WTC11 (cell line): ENCODE measurements around the gene BACH2. TPM values are rescaled to one million over a fixed set of nuclear protein-coding genes. Genes with fewer than 3 reads are reported as not detected.

ENCODE experiments used
- ATAC-seq: fragments of 200-7000 bp; cut with Tn5 transposase; 2 replicates; pipeline ENCODE4 v1.10.0; 2021; ENCODE audit warnings: mild to moderate bottlenecking, moderate library complexity
- CTCF ChIA-PET: fragments of 300-600 bp; sonication (Branson Sonifier 250); formaldehyde crosslinking; loops from one replicate; lab custom pipeline; 2021; ENCODE audit warnings: antibody characterized with exemption; lab: Charles Lee
- POLR2A ChIA-PET: fragments of 350-600 bp; sonication (Branson Sonifier 250); formaldehyde crosslinking; loops from one replicate; lab custom pipeline; 2021; ENCODE audit warnings: antibody characterized with exemption; lab: Charles Lee
- DNase-seq: peaks from one replicate; pipeline ENCODE4 v3.0.0; 2021; ENCODE audit warnings: low spot score
- H3K27ac Mint-ChIP-seq: 2 replicates; pipeline ENCODE4 v1.8.0; 2021; ENCODE audit warnings: mixed read lengths
- H3K27me3 Mint-ChIP-seq: 2 replicates; pipeline ENCODE4 v1.8.0; 2021; ENCODE audit warnings: low read depth, mild to moderate bottlenecking, moderate library complexity, mixed read lengths
- H3K36me3 Mint-ChIP-seq: 2 replicates; pipeline ENCODE4 v1.8.0; 2021; ENCODE audit warnings: mixed read lengths
- H3K4me1 Mint-ChIP-seq: 2 replicates; pipeline ENCODE4 v1.8.0; 2022; ENCODE audit warnings: mixed read lengths
- H3K4me3 Mint-ChIP-seq: 2 replicates; pipeline ENCODE4 v1.8.0; 2021; ENCODE audit warnings: mild to moderate bottlenecking, moderate library complexity, mixed read lengths
- H3K9me3 Mint-ChIP-seq: 2 replicates; pipeline ENCODE4 v1.8.0; 2021; ENCODE audit warnings: mixed read lengths
- ATF1 ChIP-seq: sonication (generic); formaldehyde crosslinking; IDR thresholded peaks from 2 replicates; pipeline ENCODE4 v1.8.1; 2023; ENCODE audit warnings: mild to moderate bottlenecking, moderate library complexity, missing genetic modification reagents
- CBFB ChIP-seq: sonication (generic); formaldehyde crosslinking; IDR thresholded peaks from 2 replicates; pipeline ENCODE4 v1.8.1; 2022; ENCODE audit warnings: mild to moderate bottlenecking, low read depth, missing genetic modification reagents
- CREB1 ChIP-seq: sonication (generic); formaldehyde crosslinking; IDR thresholded peaks from 2 replicates; pipeline ENCODE4 v1.8.0; 2023; ENCODE audit warnings: mild to moderate bottlenecking, missing genetic modification reagents
- CTCF ChIP-seq: fragments of 200-600 bp; IDR thresholded peaks from 2 replicates; pipeline ENCODE4 v1.8.0; 2022; ENCODE audit warnings: antibody characterized with exemption
- ESRRA ChIP-seq: sonication (generic); formaldehyde crosslinking; IDR thresholded peaks from 2 replicates; pipeline ENCODE4 v1.8.1; 2022; ENCODE audit warnings: mild to moderate bottlenecking, missing genetic modification reagents, borderline replicate concordance
- ETV6 ChIP-seq: sonication (generic); formaldehyde crosslinking; IDR thresholded peaks from 2 replicates; pipeline ENCODE4 v1.8.1; 2022; ENCODE audit warnings: mild to moderate bottlenecking, missing genetic modification reagents
- GRHL2 ChIP-seq: fragments of 250-450 bp; sonication (Bioruptor Pico); IDR thresholded peaks from 2 replicates; pipeline ENCODE4 v1.8.0; 2022; ENCODE audit warnings: mild to moderate bottlenecking, moderate library complexity; ENCODE audit not compliant: insufficient replicate concordance, severe bottlenecking
- MXD4 ChIP-seq: fragments of 250-450 bp; sonication (Bioruptor Pico); IDR thresholded peaks from 2 replicates; pipeline ENCODE4 v1.8.0; 2021; ENCODE audit warnings: mild to moderate bottlenecking, moderate library complexity, borderline replicate concordance
- NFATC4 ChIP-seq: fragments of 250-450 bp; sonication (Bioruptor Pico); IDR thresholded peaks from 2 replicates; pipeline ENCODE4 v1.9.0; 2021; ENCODE audit warnings: mild to moderate bottlenecking
- RELA ChIP-seq: sonication (generic); formaldehyde crosslinking; IDR thresholded peaks from 2 replicates; pipeline ENCODE4 v1.8.1; 2022; ENCODE audit warnings: missing genetic modification reagents, mild to moderate bottlenecking, borderline replicate concordance
- SMAD3 ChIP-seq: sonication (generic); formaldehyde crosslinking; IDR thresholded peaks from 2 replicates; pipeline ENCODE4 v1.8.0; 2022; ENCODE audit warnings: missing genetic modification reagents, mild to moderate bottlenecking, borderline replicate concordance
- SOX15 ChIP-seq: fragments of 250-450 bp; sonication (Bioruptor Pico); IDR thresholded peaks from 2 replicates; pipeline ENCODE4 v1.9.0; 2021; ENCODE audit warnings: mild to moderate bottlenecking
- TCF7 ChIP-seq: sonication (generic); formaldehyde crosslinking; IDR thresholded peaks from 2 replicates; pipeline ENCODE4 v1.8.0; 2022; ENCODE audit warnings: mild to moderate bottlenecking, low read depth, missing genetic modification reagents, moderate library complexity
- USF1 ChIP-seq: sonication (generic); formaldehyde crosslinking; IDR thresholded peaks from 2 replicates; pipeline ENCODE4 v1.8.0; 2022; ENCODE audit warnings: mild to moderate bottlenecking, missing genetic modification reagents
- ZBTB21 ChIP-seq: sonication (generic); formaldehyde crosslinking; IDR thresholded peaks from 2 replicates; pipeline ENCODE4 v1.8.1; 2023; ENCODE audit warnings: mild to moderate bottlenecking, missing genetic modification reagents, borderline replicate concordance
- ZBTB43 ChIP-seq: sonication (generic); formaldehyde crosslinking; IDR thresholded peaks from 2 replicates; pipeline ENCODE4 v1.8.1; 2023; ENCODE audit warnings: mild to moderate bottlenecking, missing genetic modification reagents
- ZNF263 ChIP-seq: sonication (generic); formaldehyde crosslinking; IDR thresholded peaks from 2 replicates; pipeline ENCODE4 v1.8.1; 2022; ENCODE audit warnings: low read depth, mild to moderate bottlenecking, moderate library complexity, missing genetic modification reagents
- ZNF423 ChIP-seq: fragments of 250-450 bp; sonication (Bioruptor Pico); IDR thresholded peaks from 2 replicates; pipeline ENCODE4 v2.1.2; 2022; ENCODE audit warnings: mild to moderate bottlenecking, moderate library complexity
- total RNA-seq: library from RNA; stranded (reverse); gene quantifications from 3 replicates; pipeline ENCODE4 v1.2.3, GENCODE V29; 2021
- TF ChIP-seq, protein P1 (sequence below): sonication (generic); formaldehyde crosslinking; IDR thresholded peaks from 2 replicates; pipeline ENCODE4 v1.8.0; 2022; ENCODE audit warnings: mild to moderate bottlenecking, missing genetic modification reagents
- TF ChIP-seq, protein P2 (sequence below): sonication (generic); formaldehyde crosslinking; IDR thresholded peaks from 2 replicates; pipeline ENCODE4 v1.8.1; 2023; ENCODE audit warnings: mild to moderate bottlenecking, missing genetic modification reagents, moderate library complexity
- TF ChIP-seq, protein P3 (sequence below): sonication (generic); formaldehyde crosslinking; IDR thresholded peaks from 2 replicates; pipeline ENCODE4 v1.8.1; 2023; ENCODE audit warnings: mild to moderate bottlenecking, missing genetic modification reagents, moderate library complexity

The BACH2 gene
- total RNA-seq, 1 experiment from 2014 or later = 5.9 TPM

DNA sequence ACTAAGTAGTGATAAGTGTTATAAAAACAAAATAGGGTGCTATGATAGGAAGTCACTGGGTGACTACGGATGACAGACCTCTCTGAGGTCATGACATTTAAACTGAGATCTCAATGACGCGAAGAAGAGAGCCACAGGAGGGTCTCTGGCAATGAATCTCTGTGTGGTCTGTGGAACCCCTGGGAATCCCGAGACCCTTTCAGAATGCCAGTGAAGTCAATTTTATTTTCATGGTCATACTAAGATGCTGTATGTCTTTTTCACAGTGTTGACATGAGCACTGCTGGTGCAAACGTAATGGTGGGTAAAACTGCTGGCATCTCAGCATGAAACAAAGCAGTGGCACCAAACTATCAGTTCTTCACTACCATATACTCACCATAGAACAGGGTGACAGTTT lies 247.3 kb downstream of the BACH2 start (continued):
- TF ChIP-seq USF1 (CRISPR knock-in tag) = no peak
- no peak for TF ChIP-seq ATF1 (CRISPR knock-in tag)
- no peak for TF ChIP-seq CBFB
- no peak for TF ChIP-seq SMAD3 (CRISPR knock-in tag)
- TF ChIP-seq, protein P1, sequence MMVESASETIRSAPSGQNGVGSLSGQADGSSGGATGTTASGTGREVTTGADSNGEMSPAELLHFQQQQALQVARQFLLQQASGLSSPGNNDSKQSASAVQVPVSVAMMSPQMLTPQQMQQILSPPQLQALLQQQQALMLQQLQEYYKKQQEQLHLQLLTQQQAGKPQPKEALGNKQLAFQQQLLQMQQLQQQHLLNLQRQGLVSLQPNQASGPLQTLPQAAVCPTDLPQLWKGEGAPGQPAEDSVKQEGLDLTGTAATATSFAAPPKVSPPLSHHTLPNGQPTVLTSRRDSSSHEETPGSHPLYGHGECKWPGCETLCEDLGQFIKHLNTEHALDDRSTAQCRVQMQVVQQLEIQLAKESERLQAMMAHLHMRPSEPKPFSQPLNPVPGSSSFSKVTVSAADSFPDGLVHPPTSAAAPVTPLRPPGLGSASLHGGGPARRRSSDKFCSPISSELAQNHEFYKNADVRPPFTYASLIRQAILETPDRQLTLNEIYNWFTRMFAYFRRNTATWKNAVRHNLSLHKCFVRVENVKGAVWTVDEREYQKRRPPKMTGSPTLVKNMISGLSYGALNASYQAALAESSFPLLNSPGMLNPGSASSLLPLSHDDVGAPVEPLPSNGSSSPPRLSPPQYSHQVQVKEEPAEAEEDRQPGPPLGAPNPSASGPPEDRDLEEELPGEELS (CRISPR knock-in tag) = no peak
- no peak for TF ChIP-seq ZNF263
- no peak for TF ChIP-seq ZBTB21
- no peak for TF ChIP-seq GRHL2 (CRISPR knock-in tag)
- TF ChIP-seq TCF7 (CRISPR knock-in tag) = no peak

GRCh38 chr6:90048206-90048967 lies 248.3 kb downstream of the BACH2 start:
- TF ChIP-seq ZNF423 (CRISPR knock-in tag) = no peak
- no peak for TF ChIP-seq CTCF
- TF ChIP-seq ZBTB43 = no peak
- no peak for TF ChIP-seq ZBTB21
- TF ChIP-seq, protein P2, sequence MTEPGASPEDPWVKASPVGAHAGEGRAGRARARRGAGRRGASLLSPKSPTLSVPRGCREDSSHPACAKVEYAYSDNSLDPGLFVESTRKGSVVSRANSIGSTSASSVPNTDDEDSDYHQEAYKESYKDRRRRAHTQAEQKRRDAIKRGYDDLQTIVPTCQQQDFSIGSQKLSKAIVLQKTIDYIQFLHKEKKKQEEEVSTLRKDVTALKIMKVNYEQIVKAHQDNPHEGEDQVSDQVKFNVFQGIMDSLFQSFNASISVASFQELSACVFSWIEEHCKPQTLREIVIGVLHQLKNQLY (CRISPR knock-in tag) = no peak
- no peak for TF ChIP-seq RELA
- no peak for TF ChIP-seq USF1 (CRISPR knock-in tag)
- no peak for TF ChIP-seq TCF7 (CRISPR knock-in tag)
- TF ChIP-seq CREB1 = no peak
- no peak for TF ChIP-seq ETV6 (CRISPR knock-in tag)
- TF ChIP-seq, protein P3, sequence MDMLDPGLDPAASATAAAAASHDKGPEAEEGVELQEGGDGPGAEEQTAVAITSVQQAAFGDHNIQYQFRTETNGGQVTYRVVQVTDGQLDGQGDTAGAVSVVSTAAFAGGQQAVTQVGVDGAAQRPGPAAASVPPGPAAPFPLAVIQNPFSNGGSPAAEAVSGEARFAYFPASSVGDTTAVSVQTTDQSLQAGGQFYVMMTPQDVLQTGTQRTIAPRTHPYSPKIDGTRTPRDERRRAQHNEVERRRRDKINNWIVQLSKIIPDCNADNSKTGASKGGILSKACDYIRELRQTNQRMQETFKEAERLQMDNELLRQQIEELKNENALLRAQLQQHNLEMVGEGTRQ (CRISPR knock-in tag) = no peak
- TF ChIP-seq NFATC4 (CRISPR knock-in tag) = no peak
- TF ChIP-seq ESRRA (CRISPR knock-in tag) = no peak
- TF ChIP-seq MXD4 (CRISPR knock-in tag) = no peak
- no peak for TF ChIP-seq SOX15 (CRISPR knock-in tag)
- TF ChIP-seq, all 79 proteins: peak for 0
- H3K36me3 Mint-ChIP-seq = peaks cover 6% of the 10 kb centered on the region
- DNase-seq = no peak
- peaks cover 3% of the 10 kb centered on the region; the same call in 1 of the 2 replicates for H3K27me3 Mint-ChIP-seq
- no peak for ATAC-seq
- H3K27ac Mint-ChIP-seq = no peak overlapping the region
- no peaks in the 10 kb centered on the region for H3K4me1 Mint-ChIP-seq
- H3K4me3 Mint-ChIP-seq = no peak overlapping the region
- ChIA-PET CTCF (interaction anchor here (0.7 kb wide), 1 partner anchor 108 kb away, joined by 3 read pairs; no protein-coding TSS in a partner anchor), POLR2A (interaction anchor here (0.5 kb wide), 1 partner anchor 93 kb away, joined by 4 read pairs; no protein-coding TSS in a partner anchor)
- peaks cover 15% of the 10 kb centered on the region for H3K9me3 Mint-ChIP-seq
